Activated CD8-positive, alpha-beta T cell treated with anti-CD3 and anti-CD28 coated beads, Interleukin-2, amount 10 ng/mL, durations not matched to agents 7 days and 5 days (primary cell): ENCODE measurements around the gene TTLL5. TPM values are rescaled to one million over a fixed set of nuclear protein-coding genes. Genes with fewer than 3 reads are reported as not detected.

Experiments used
- ATAC-seq: fragments of 150-1000 bp; cut with Tn5 transposase; one replicate; pipeline ENCODE4 v1.10.0; 2021; ENCODE audit warnings: moderate library complexity
- CTCF ChIA-PET: fragments of 350-600 bp; sonication (Branson Sonifier 250); formaldehyde crosslinking; loops from one replicate; lab custom pipeline; 2021; ENCODE audit warnings: antibody characterized with exemption; lab: Charles Lee
- POLR2A ChIA-PET: fragments of 350-600 bp; sonication (Branson Sonifier 250); formaldehyde crosslinking; loops from one replicate; lab custom pipeline; 2021; ENCODE audit warnings: antibody characterized with exemption; lab: Charles Lee
- DNase-seq: peaks from one replicate; pipeline ENCODE4 v3.0.0-alpha.2; 2020
- H3K27ac Mint-ChIP-seq: one replicate; pipeline ENCODE4 v1.8.0; 2021; ENCODE audit warnings: mild to moderate bottlenecking, mixed read lengths
- H3K27me3 Mint-ChIP-seq: one replicate; pipeline ENCODE4 v1.8.0; 2021; ENCODE audit warnings: low read depth, mixed read lengths
- H3K36me3 Mint-ChIP-seq: one replicate; pipeline ENCODE4 v1.8.0; 2021; ENCODE audit warnings: low read depth, mixed read lengths
- H3K4me1 Mint-ChIP-seq: one replicate; pipeline ENCODE4 v1.8.0; 2021; ENCODE audit warnings: low read depth, mixed read lengths
- H3K4me3 Mint-ChIP-seq: one replicate; pipeline ENCODE4 v1.8.0; 2021; ENCODE audit warnings: mild to moderate bottlenecking, mixed read lengths
- H3K9me3 Mint-ChIP-seq: one replicate; pipeline ENCODE4 v1.8.0; 2022; ENCODE audit warnings: mixed read lengths; ENCODE audit not compliant: insufficient read depth
- total RNA-seq, 2 experiments: library from RNA; stranded (reverse); gene quantifications; one replicate each; pipeline ENCODE4 v1.2.3, GENCODE V29; 2021

The TTLL5 gene
- total RNA-seq, 2 experiments from 2014 or later, result 40.1 to 45.0 TPM

- POLR2A ChIA-PET, result no interaction called here
- H3K4me1 Mint-ChIP-seq, result no peaks in the 10 kb centered on the region
- no peaks in the 10 kb centered on the region for H3K9me3 Mint-ChIP-seq
- H3K4me3 Mint-ChIP-seq, result no peak overlapping the region
- CTCF ChIA-PET, result interaction anchor here (6.8 kb wide), 1 partner anchor 76 kb away, joined by 183 read pairs; the partner anchor contains the start of genes IFT43 and TGFB3
- DNase-seq (no peak), ATAC-seq (no peak)
- no peak overlapping the region for H3K27ac Mint-ChIP-seq
- no peaks in the 10 kb centered on the region for H3K36me3 Mint-ChIP-seq
- H3K27me3 Mint-ChIP-seq, result no peaks in the 10 kb centered on the region
These were observed 243.3 kb downstream of the TTLL5 start for GRCh38 chr14:75904311-75904710.

GRCh38 chr14:75905147-75905904 is 244.3 kb downstream of the TTLL5 start:
- H3K27ac Mint-ChIP-seq, result no peak overlapping the region
- POLR2A ChIA-PET, result no interaction called here

GRCh38 chr14:75906228-75906627 is 245.2 kb downstream of the TTLL5 start:
- no peaks in the 10 kb centered on the region for H3K9me3 Mint-ChIP-seq
- H3K27ac Mint-ChIP-seq, result no peak overlapping the region
- ChIA-PET CTCF (interaction anchor here (0.6 to 6.8 kb wide), 42 partner anchors 8 to 481 kb away, joined by 3 to 183 read pairs (median 4); partner anchors contain the start of genes IFT43 and TGFB3), POLR2A (interaction anchor here (1.0 kb wide), 2 partner anchors 11 to 81 kb away, joined by 3 read pairs; no protein-coding TSS in a partner anchor)
- ATAC-seq, result no peak
- DNase-seq, result no peak
- no peaks in the 10 kb centered on the region for H3K36me3 Mint-ChIP-seq
- no peak overlapping the region for H3K4me3 Mint-ChIP-seq
- H3K4me1 Mint-ChIP-seq, result no peaks in the 10 kb centered on the region
- no peaks in the 10 kb centered on the region for H3K27me3 Mint-ChIP-seq

More at GRCh38 chr14:75905147-75905904, 244.3 kb downstream of the TTLL5 start:
- CTCF ChIA-PET, result interaction anchor here (1.1 to 6.8 kb wide), 14 partner anchors 8 to 343 kb away, joined by 3 to 183 read pairs (median 6); partner anchors contain the start of genes IFT43 and TGFB3
- ATAC-seq, result no peak
- Mint-ChIP-seq H3K27me3 (no peaks in the 10 kb centered on the region), H3K4me3 (no peak overlapping the region), H3K4me1 (no peaks in the 10 kb centered on the region), H3K36me3 (no peaks in the 10 kb centered on the region), H3K9me3 (no peaks in the 10 kb centered on the region)
- DNase-seq, result no peak

GRCh38 chr14:75906680-75907280 is 245.7 kb downstream of the TTLL5 start:
- Mint-ChIP-seq H3K27me3 (no peaks in the 10 kb centered on the region), H3K36me3 (no peaks in the 10 kb centered on the region), H3K4me1 (no peaks in the 10 kb centered on the region), H3K9me3 (no peaks in the 10 kb centered on the region), H3K4me3 (no peak overlapping the region), H3K27ac (no peak overlapping the region)
- ChIA-PET POLR2A (interaction anchor here (1.0 kb wide), 2 partner anchors 11 to 80 kb away, joined by 3 read pairs; no protein-coding TSS in a partner anchor), CTCF (interaction anchor here (0.6 to 6.8 kb wide), 45 partner anchors 9 to 480 kb away, joined by 3 to 183 read pairs (median 4); partner anchors contain the start of genes IFT43 and TGFB3)
- ATAC-seq (peak; percentile 70), DNase-seq (peak; percentile 82)

- Mint-ChIP-seq H3K9me3 (no peaks in the 10 kb centered on the region), H3K27me3 (no peaks in the 10 kb centered on the region), H3K4me1 (no peaks in the 10 kb centered on the region), H3K36me3 (no peaks in the 10 kb centered on the region), H3K4me3 (no peak overlapping the region), H3K27ac (no peak overlapping the region)
- DNase-seq (no peak), ATAC-seq (no peak)
- ChIA-PET CTCF (interaction anchor here (0.9 to 6.8 kb wide), 12 partner anchors 10 to 479 kb away, joined by 3 to 183 read pairs (median 10); partner anchors contain the start of genes IFT43 and TGFB3), POLR2A (no interaction called here)
These were observed 246.8 kb downstream of the TTLL5 start for GRCh38 chr14:75907756-75908359.

- ChIA-PET POLR2A (no interaction called here), CTCF (interaction anchor here (6.8 kb wide), 1 partner anchor 71 kb away, joined by 183 read pairs; the partner anchor contains the start of genes IFT43 and TGFB3)
- no peak for ATAC-seq
- DNase-seq, result no peak
- Mint-ChIP-seq H3K27ac (no peak overlapping the region), H3K36me3 (no peaks in the 10 kb centered on the region), H3K27me3 (no peaks in the 10 kb centered on the region), H3K4me3 (no peak overlapping the region), H3K4me1 (no peaks in the 10 kb centered on the region), H3K9me3 (no peaks in the 10 kb centered on the region)
These were observed 248.6 kb downstream of the TTLL5 start for GRCh38 chr14:75909630-75910029.

- no peaks in the 10 kb centered on the region for H3K36me3 Mint-ChIP-seq
- ChIA-PET CTCF (no interaction called here), POLR2A (no interaction called here)
- no peaks in the 10 kb centered on the region for H3K9me3 Mint-ChIP-seq
- H3K4me3 Mint-ChIP-seq, result no peak overlapping the region
- H3K27me3 Mint-ChIP-seq, result no peaks in the 10 kb centered on the region
- no peak overlapping the region for H3K27ac Mint-ChIP-seq
- DNase-seq (no peak), ATAC-seq (no peak)
- no peaks in the 10 kb centered on the region for H3K4me1 Mint-ChIP-seq
These were observed 249.0 kb downstream of the TTLL5 start for GRCh38 chr14:75910048-75910447.

GRCh38 chr14:75911883-75912282 is 250.8 kb downstream of the TTLL5 start:
- DNase-seq (no peak), ATAC-seq (no peak)
- CTCF ChIA-PET, result interaction anchor here (1.4 kb wide), 1 partner anchor 71 kb away, joined by 6 read pairs; no protein-coding TSS in a partner anchor
- Mint-ChIP-seq H3K27ac (no peak overlapping the region), H3K4me3 (no peak overlapping the region), H3K36me3 (no peaks in the 10 kb centered on the region), H3K4me1 (no peaks in the 10 kb centered on the region), H3K27me3 (no peaks in the 10 kb centered on the region), H3K9me3 (no peaks in the 10 kb centered on the region)
- POLR2A ChIA-PET, result no interaction called here

GRCh38 chr14:75913183-75913582 is 252.1 kb downstream of the TTLL5 start:
- no peaks in the 10 kb centered on the region for H3K27me3 Mint-ChIP-seq
- H3K4me1 Mint-ChIP-seq, result no peaks in the 10 kb centered on the region
- ATAC-seq (no peak), DNase-seq (no peak)
- H3K4me3 Mint-ChIP-seq, result no peak overlapping the region
- ChIA-PET CTCF (interaction anchor here (1.4 kb wide), 1 partner anchor 70 kb away, joined by 6 read pairs; no protein-coding TSS in a partner anchor), POLR2A (interaction anchor here (0.6 kb wide), 1 partner anchor 399 kb away, joined by 5 read pairs; no protein-coding TSS in a partner anchor)
- no peak overlapping the region for H3K27ac Mint-ChIP-seq
- no peaks in the 10 kb centered on the region for H3K36me3 Mint-ChIP-seq
- H3K9me3 Mint-ChIP-seq, result no peaks in the 10 kb centered on the region

GRCh38 chr14:75915045-75915444 is 254.0 kb downstream of the TTLL5 start:
- ChIA-PET CTCF (no interaction called here), POLR2A (no interaction called here)
- Mint-ChIP-seq H3K9me3 (no peaks in the 10 kb centered on the region), H3K4me3 (no peak overlapping the region), H3K27ac (no peak overlapping the region), H3K4me1 (no peaks in the 10 kb centered on the region), H3K36me3 (no peaks in the 10 kb centered on the region), H3K27me3 (no peaks in the 10 kb centered on the region)
- DNase-seq, result no peak
- ATAC-seq, result no peak

GRCh38 chr14:75917322-75917945 is 256.4 kb downstream of the TTLL5 start:
- DNase-seq (no peak), ATAC-seq (no peak)
- no peak overlapping the region for H3K4me3 Mint-ChIP-seq
- H3K4me1 Mint-ChIP-seq, result no peaks in the 10 kb centered on the region
- no peaks in the 10 kb centered on the region for H3K9me3 Mint-ChIP-seq
- ChIA-PET POLR2A (interaction anchor here (0.6 kb wide), 1 partner anchor 11 kb away, joined by 3 read pairs; no protein-coding TSS in a partner anchor), CTCF (interaction anchor here (0.5 to 3.5 kb wide), 2 partner anchors 10 to 367 kb away, joined by 3 to 28 read pairs; no protein-coding TSS in a partner anchor)
- no peak overlapping the region for H3K27ac Mint-ChIP-seq
- H3K27me3 Mint-ChIP-seq, result no peaks in the 10 kb centered on the region
- H3K36me3 Mint-ChIP-seq, result no peaks in the 10 kb centered on the region
